Measurements from ENCODE around the gene DAZAP1.

DAZAP1 gene

GRCh38 chr19:1410789-1411188 is 3.4 kb downstream of the DAZAP1 start:
- TF ChIP-seq NFRKB (IDR thresholded peaks at IDR 0.05): no peak
- no peak for TF ChIP-seq FOXM1 (IDR thresholded peaks at IDR 0.05; ENCODE audit: borderline replicate concordance)
- no peak for TF ChIP-seq SP1 (IDR thresholded peaks at IDR 0.05)
- no peak for TF ChIP-seq FOXA1 (IDR thresholded peaks at IDR 0.05)
- no peak for TF ChIP-seq PKNOX1 (IDR thresholded peaks at IDR 0.05)
- TF ChIP-seq BHLHE40 (IDR thresholded peaks at IDR 0.05; ENCODE audit: borderline replicate concordance): no peak
- no peak for TF ChIP-seq ELF4 (IDR thresholded peaks at IDR 0.05)
- TF ChIP-seq FOXK2 (IDR thresholded peaks at IDR 0.05): no peak
- ChIA-PET POLR2A (no interaction called here), CTCF (no interaction called here)
- no peak for DNase-seq (ENCODE audit: extremely low spot score)

DNA sequence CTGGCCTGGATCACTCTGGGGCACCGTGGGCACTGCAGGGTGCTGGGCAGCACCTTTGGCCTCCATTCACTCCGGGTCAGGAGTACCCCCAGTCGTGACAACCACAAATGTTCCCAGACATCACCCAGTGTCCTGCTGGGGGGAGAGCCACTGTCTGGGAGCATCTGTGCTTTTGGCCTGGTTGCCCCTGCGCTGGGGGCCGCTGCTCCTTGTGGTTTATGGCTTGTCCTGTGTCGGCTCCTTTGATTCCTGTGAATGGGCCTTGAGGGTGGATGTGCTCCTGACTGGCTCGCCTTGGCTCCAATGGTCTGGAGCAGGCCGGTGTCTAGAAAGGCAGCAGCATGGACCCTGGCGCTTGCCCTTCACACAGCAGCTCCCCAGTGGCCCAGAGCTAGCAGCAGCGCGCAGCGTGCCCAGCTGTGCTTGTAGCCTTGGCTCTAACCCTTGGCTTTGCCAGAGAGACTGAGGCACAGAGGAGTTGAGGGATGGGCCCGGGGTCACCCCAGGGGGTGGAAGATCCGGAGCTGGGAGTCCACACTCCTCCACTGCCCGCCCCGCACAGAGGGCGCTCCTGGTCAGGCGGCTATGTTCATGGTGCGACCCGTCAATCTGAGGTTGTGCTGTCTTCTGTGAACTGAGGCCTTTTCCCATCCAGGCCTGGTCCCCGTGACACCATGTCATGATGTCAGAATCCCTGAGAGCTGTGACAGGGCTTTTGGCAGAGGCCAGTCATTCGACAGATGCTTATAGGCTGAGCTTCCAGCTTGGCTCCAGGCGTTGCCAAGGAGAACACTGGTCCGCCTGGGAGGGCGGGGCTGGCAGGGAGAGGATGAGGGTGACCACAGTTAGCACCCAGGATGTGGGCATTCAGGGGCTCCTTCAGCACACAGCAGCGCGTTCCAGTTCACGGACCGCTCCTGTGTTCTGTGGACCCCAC is 4.1 kb downstream of the DAZAP1 start:
- TF ChIP-seq ELF4 (IDR thresholded peaks at IDR 0.05): no peak
- no peak for TF ChIP-seq L3MBTL2 (conservative IDR thresholded peaks at IDR 0.05)
- TF ChIP-seq FOXK2 (IDR thresholded peaks at IDR 0.05): no peak
- DNase-seq (ENCODE audit: extremely low spot score): no peak
- ChIA-PET CTCF (no interaction called here), POLR2A (no interaction called here)

- CTCF ChIA-PET: no interaction called here
- DNase-seq (ENCODE audit: extremely low spot score): no peak
- no peak for TF ChIP-seq FOXM1 (IDR thresholded peaks at IDR 0.05; ENCODE audit: borderline replicate concordance)
- TF ChIP-seq NFRKB (IDR thresholded peaks at IDR 0.05): no peak
- POLR2A ChIA-PET: interaction anchor here (2.7 kb wide), 1 partner anchor 143 kb away, joined by 10 read pairs; the partner anchor contains the start of gene CIRBP
Measured at GRCh38 chr19:1412323-1412923, 5.0 kb downstream of the DAZAP1 start.

DNA sequence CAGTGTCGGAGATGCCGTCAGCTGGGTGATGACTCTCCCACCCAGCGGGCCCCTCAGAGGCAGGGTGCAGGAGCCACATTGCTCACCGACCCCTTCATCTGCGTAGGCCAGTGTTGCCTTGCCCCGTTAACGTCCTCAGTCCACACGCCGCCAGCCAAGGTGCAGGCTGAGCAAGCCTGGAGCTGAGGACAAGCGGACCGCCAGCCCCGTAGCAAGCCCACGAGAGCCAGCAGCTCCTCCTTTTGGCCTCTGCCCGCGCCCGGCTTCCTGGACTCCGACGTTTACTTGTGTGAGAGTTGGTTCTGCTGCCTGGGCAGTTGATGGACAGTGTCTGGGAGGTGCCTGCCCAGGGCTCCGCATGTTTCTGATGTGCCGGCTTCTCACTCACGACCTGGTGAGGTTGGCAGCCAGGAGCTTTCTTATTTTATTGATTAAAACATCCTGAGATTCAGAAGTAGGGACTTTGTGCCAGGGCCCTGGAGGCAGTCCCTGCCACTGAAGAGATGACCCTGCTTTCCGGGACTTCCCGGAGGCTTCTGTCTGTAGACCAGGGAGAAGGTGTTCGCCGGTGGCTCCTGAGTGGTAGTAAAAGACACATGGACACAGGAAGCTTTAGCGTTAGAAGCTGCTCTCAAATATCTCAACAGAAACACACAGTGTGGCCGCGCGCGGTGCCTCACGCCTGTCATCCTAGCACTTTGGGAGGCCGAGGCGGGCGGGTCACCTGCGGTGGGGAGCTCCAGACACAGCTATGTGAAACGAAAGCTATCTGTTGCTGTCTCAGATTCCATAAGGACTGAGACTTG is 5.8 kb downstream of the DAZAP1 start:
- CTCF ChIA-PET: no interaction called here
- POLR2A ChIA-PET: interaction anchor here (1.0 to 2.7 kb wide), 2 partner anchors 10 to 144 kb away, joined by 5 to 10 read pairs; partner anchors contain the start of gene CIRBP
- TF ChIP-seq NFRKB (IDR thresholded peaks at IDR 0.05): no peak
- no peak for TF ChIP-seq PKNOX1 (IDR thresholded peaks at IDR 0.05)
- TF ChIP-seq HDGF (IDR thresholded peaks at IDR 0.05; ENCODE audit: borderline replicate concordance): no peak
- TF ChIP-seq ZNF384 (IDR thresholded peaks at IDR 0.05): no peak
- DNase-seq (ENCODE audit: extremely low spot score): no peak

DNA sequence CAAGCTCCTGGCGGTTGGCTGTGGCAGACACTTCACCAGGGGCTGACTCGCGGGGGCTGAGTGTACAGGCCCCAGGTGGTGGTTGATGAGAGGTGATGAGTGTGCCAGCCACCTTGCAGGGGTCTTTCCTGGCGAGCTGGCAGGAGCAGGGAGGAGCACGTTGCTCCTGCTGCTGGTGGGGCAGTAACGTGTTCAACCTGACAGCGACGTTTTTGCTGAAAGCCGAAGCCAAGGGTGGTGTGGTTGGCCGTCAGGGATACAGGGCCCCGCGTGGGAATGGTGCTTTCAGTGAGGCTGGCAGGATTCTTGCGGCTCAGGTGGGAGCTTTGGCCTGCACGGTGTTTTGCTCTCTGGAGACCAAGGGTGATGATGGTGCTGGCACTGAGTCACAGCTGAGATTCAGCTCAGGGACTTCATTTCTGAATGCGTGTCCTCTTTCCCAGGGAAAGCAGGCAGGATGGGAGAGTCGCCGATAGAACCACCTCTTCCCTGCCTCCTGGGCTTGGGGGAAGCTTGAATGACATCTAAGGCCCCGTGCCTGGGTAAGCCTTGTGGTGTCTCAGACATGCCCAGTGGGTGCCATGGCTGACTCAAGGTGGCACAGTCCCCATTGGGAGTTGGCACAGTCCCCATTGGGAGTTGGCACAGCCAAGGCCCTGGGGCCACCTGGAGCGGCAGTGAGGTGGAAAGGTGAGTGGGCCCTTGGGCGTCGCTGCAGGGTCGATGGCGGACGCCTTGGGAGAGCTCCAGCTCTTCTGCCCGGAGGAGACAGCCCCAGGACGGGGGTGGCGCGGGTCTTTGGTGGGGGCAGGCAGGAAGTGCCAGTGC is 8.8 kb downstream of the DAZAP1 start:
- TF ChIP-seq L3MBTL2 (conservative IDR thresholded peaks at IDR 0.05) (no peak), SUZ12 (IDR thresholded peaks at IDR 0.05) (no peak), FOXK2 (IDR thresholded peaks at IDR 0.05) (no peak), NFRKB (IDR thresholded peaks at IDR 0.05) (no peak), HDGF (IDR thresholded peaks at IDR 0.05; ENCODE audit: borderline replicate concordance) (no peak), FOXA1 (IDR thresholded peaks at IDR 0.05) (no peak), FOXM1 (IDR thresholded peaks at IDR 0.05; ENCODE audit: borderline replicate concordance) (no peak), SP1 (IDR thresholded peaks at IDR 0.05) (no peak), ZNF384 (IDR thresholded peaks at IDR 0.05) (no peak), BHLHE40 (IDR thresholded peaks at IDR 0.05; ENCODE audit: borderline replicate concordance) (no peak), LEF1 (IDR thresholded peaks at IDR 0.05; ENCODE audit: borderline replicate concordance) (no peak), ARNT (IDR thresholded peaks at IDR 0.05) (no peak), PKNOX1 (IDR thresholded peaks at IDR 0.05) (no peak), CTBP1 (IDR thresholded peaks at IDR 0.05; ENCODE audit: borderline replicate concordance) (no peak), ELF4 (IDR thresholded peaks at IDR 0.05) (no peak), TARDBP (IDR thresholded peaks at IDR 0.05) (no peak)
- POLR2A ChIA-PET: interaction anchor here (1.0 kb wide), 1 partner anchor 147 kb away, joined by 3 read pairs; no protein-coding TSS in a partner anchor

More for the DNA sequence above, 8.8 kb downstream of the DAZAP1 start:
- CTCF ChIA-PET: interaction anchor here (0.5 to 0.6 kb wide), 2 partner anchors 173 to 222 kb away, joined by 3 read pairs; no protein-coding TSS in a partner anchor
- DNase-seq (ENCODE audit: extremely low spot score): no peak

All from HEK293T (cell line).